AG09319 (cell line): ENCODE results near the gene PSMD12.

Source experiments
- DNase-seq: peaks from one replicate; pipeline ENCODE4 v3.0.0-alpha.2; 2010; ENCODE audit warnings: low read depth; ENCODE audit errors: extremely low read depth
- TF ChIP-seq, protein P1 (sequence below): IDR thresholded peaks from 2 replicates; pipeline ENCODE4 v1.5.1; 2011; ENCODE audit warnings: low read depth, mild to moderate bottlenecking, inconsistent platforms, low read length, moderate library complexity

The PSMD12 gene

GRCh38 chr17:67366193-67367157 lies at the start of gene PSMD12:
Gene PSMD12 (minus strand): TSS chr17:67366577. CDS start chr17:67366519, 58 bp downstream.
- TF ChIP-seq, protein P1, sequence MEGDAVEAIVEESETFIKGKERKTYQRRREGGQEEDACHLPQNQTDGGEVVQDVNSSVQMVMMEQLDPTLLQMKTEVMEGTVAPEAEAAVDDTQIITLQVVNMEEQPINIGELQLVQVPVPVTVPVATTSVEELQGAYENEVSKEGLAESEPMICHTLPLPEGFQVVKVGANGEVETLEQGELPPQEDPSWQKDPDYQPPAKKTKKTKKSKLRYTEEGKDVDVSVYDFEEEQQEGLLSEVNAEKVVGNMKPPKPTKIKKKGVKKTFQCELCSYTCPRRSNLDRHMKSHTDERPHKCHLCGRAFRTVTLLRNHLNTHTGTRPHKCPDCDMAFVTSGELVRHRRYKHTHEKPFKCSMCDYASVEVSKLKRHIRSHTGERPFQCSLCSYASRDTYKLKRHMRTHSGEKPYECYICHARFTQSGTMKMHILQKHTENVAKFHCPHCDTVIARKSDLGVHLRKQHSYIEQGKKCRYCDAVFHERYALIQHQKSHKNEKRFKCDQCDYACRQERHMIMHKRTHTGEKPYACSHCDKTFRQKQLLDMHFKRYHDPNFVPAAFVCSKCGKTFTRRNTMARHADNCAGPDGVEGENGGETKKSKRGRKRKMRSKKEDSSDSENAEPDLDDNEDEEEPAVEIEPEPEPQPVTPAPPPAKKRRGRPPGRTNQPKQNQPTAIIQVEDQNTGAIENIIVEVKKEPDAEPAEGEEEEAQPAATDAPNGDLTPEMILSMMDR: no peak
- DNase-seq: peak; percentile 76

DNA sequence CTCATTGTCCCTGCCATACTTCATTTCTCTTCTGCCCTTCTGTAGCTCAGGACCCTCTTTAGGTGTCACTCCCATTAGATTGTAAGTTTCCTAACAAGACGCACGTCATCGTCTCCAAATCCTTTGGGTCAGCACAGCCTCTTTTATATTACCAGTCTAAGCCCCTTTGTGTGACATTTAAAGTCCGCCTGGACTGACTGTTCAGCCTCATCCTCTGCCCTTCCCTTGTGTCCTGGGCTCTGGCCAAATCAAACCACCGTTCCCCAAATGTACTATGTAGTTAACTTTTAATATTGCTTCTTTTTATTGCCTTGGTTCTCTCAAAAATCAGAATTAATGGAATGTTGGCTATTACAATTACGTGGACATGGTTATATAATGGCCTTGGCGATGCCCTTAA lies 48.9 kb upstream of the PSMD12 start:
- no peak for DNase-seq
- TF ChIP-seq, protein P1: no peak

DNA sequence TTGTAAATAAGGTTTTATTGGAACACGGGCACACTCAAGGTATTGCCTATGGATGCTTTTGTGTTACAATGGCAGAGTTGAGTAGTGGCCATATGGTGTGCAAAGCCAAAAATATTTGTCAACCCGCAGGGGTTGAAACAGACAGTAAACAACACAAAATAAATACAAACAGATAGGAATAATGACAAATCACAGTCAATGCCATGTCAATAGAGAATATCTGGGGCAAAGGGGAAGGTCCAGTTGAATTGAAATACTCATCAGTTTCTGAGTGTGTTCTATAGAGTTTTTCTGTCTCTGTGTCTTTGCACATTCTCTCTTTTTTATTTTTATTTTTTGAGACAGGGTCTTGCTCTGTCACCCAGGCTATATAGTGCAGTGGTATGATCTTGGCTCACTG lies 48.2 kb upstream of the PSMD12 start:
- TF ChIP-seq, protein P1: no peak
- DNase-seq: no peak

- no peak for DNase-seq
- TF ChIP-seq, protein P1: no peak
Measured at GRCh38 chr17:67414130-67414529, 47.8 kb upstream of the PSMD12 start.

- no peak for DNase-seq
- TF ChIP-seq, protein P1: no peak
Measured at GRCh38 chr17:67413388-67413787, 47.0 kb upstream of the PSMD12 start.

- no peak for DNase-seq
- TF ChIP-seq, protein P1: no peak
Measured at GRCh38 chr17:67412941-67413340, 46.6 kb upstream of the PSMD12 start.

GRCh38 chr17:67412032-67412431 lies 45.7 kb upstream of the PSMD12 start:
- TF ChIP-seq, protein P1: no peak
- no peak for DNase-seq
